Transverse colon (tissue), 4 donors: ENCODE data around the gene DPH5. TPM values are rescaled to one million over a fixed set of nuclear protein-coding genes. Genes with fewer than 3 reads are reported as not detected.

Experiments
- DNase-seq: peaks from one replicate; pipeline ENCODE4 v3.0.0-alpha.2; 2019
- H3K27ac ChIP-seq, 4 donors: fragments of 200-600 bp; sonication (generic); 2 replicates each; pipeline ENCODE4 v1.5.1; 2016 to 2018; ENCODE audit warnings: inconsistent platforms in 4 of 4
- H3K27me3 ChIP-seq: fragments of 200-600 bp; sonication (generic); 2 replicates; pipeline ENCODE4 v1.5.1; 2017; ENCODE audit warnings: inconsistent platforms
- H3K36me3 ChIP-seq, 4 donors: fragments of 200-600 bp; sonication (generic); 2 replicates each; pipeline ENCODE4 v1.5.1; 2017 to 2019; ENCODE audit warnings: inconsistent platforms in 4 of 4
- H3K4me1 ChIP-seq, 4 donors: fragments of 200-600 bp; sonication (generic); 2 replicates each; pipeline ENCODE4 v1.5.1; 2017 to 2020; ENCODE audit warnings: inconsistent platforms in 4 of 4
- H3K4me3 ChIP-seq, 4 donors: fragments of 200-600 bp; sonication (generic); 1 replicate in 1 of 4; 2 replicates in 3 of 4; pipeline versions ENCODE4 v1.5.1 to v1.6.1; 2017 to 2019; ENCODE audit warnings: inconsistent platforms in 4 of 4
- H3K9me3 ChIP-seq, 2 donors: fragments of 200-600 bp; sonication (generic); 2 replicates each; pipeline ENCODE4 v1.5.1; 2017 to 2019; ENCODE audit warnings: inconsistent platforms in 2 of 2
- EP300 ChIP-seq: sonication (generic); formaldehyde crosslinking; IDR thresholded peaks from one replicate; pipeline ENCODE4 v1.6.1; 2017; ENCODE audit warnings: antibody characterized with exemption, low read depth
- POLR2A ChIP-seq: fragments of 450-650 bp; IDR thresholded peaks from one replicate; pipeline ENCODE4 v1.6.1; 2016; ENCODE audit warnings: antibody characterized with exemption, mild to moderate bottlenecking, moderate library complexity
- POLR2AphosphoS5 ChIP-seq, 3 donors: sonication (generic); formaldehyde crosslinking; IDR thresholded peaks; one replicate each; pipeline ENCODE4 v1.6.1; 2016; ENCODE audit warnings: antibody characterized with exemption in 3 of 3
- WGBS, 2 donors: methylation state at CpG; one replicate each; pipeline ENCODE4 v1.1.5; 2018; ENCODE audit warnings: low coverage in 1 of 2; 5-methylcytosine and 5-hydroxymethylcytosine counted together
- in situ Hi-C, 4 donors: fragments of 200-750 bp; cut with MboI; loops; one replicate each; pipeline versions ENCODE4 v1.15.0 to v1.15.1; 2017; ENCODE audit warnings: low sequenced_read_pairs in 3 of 4, low pct_ligation_motif_present in 1 of 4, low pct_unique_long_range_greater_than_20kb in 1 of 4
- intact Hi-C: fragments of 100-400 bp; cut with DNase I; formaldehyde crosslinking; loops from one replicate; pipeline ENCODE4 v1.15.1; 2023; ENCODE audit warnings: low total_unique reads
- total RNA-seq, 4 donors: library from RNA; depleted of rRNA; stranded (reverse); fragments of >200 nt; gene quantifications; one replicate each; pipeline ENCODE4 v1.1.0, GENCODE V29; 2016
- TF ChIP-seq, protein P1 (sequence below), 5 experiments: fragments of 200-600 bp in 3 of 5; fragments of 450-650 bp in 2 of 5; sonication (generic) in 3 of 5; IDR thresholded peaks; 1 replicate in 2 of 5; 2 replicates in 3 of 5; pipeline ENCODE4 v1.5.1; 2016 to 2017; ENCODE audit warnings: antibody characterized with exemption in 5 of 5, inconsistent platforms in 3 of 5, mild to moderate bottlenecking in 2 of 5, moderate library complexity in 1 of 5

The DPH5 gene
- total RNA-seq, 4 donors from 2014 or later: 18.3 to 20.5 (median 18.9) TPM; not detected in 1

GRCh38 chr1:101025283-101025656 lies 314 bp downstream of the DPH5 start:
- H3K9me3 ChIP-seq: no peaks in the 10 kb centered on the region
- TF ChIP-seq POLR2A (no peak), EP300 (no peak), POLR2AphosphoS5 (IDR thresholded peaks at IDR 0.05) (no peak)
- TF ChIP-seq, protein P1, sequence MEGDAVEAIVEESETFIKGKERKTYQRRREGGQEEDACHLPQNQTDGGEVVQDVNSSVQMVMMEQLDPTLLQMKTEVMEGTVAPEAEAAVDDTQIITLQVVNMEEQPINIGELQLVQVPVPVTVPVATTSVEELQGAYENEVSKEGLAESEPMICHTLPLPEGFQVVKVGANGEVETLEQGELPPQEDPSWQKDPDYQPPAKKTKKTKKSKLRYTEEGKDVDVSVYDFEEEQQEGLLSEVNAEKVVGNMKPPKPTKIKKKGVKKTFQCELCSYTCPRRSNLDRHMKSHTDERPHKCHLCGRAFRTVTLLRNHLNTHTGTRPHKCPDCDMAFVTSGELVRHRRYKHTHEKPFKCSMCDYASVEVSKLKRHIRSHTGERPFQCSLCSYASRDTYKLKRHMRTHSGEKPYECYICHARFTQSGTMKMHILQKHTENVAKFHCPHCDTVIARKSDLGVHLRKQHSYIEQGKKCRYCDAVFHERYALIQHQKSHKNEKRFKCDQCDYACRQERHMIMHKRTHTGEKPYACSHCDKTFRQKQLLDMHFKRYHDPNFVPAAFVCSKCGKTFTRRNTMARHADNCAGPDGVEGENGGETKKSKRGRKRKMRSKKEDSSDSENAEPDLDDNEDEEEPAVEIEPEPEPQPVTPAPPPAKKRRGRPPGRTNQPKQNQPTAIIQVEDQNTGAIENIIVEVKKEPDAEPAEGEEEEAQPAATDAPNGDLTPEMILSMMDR (IDR thresholded peaks at IDR 0.05): no peak
- H3K4me3 ChIP-seq: peak overlapping the region; percentile 43 to 72 (median 64)
- peak overlapping the region; percentile 83 to 89 (median 86) for H3K27ac ChIP-seq
- H3K27me3 ChIP-seq: no peaks in the 10 kb centered on the region
- in situ Hi-C loops (no loop called here), intact Hi-C loops (no loop called here)
- peaks cover 4 to 29% (median 6%) of the 10 kb centered on the region in 4 donors for H3K4me1 ChIP-seq
- DNase-seq: peak; percentile 11
- 1 to 6% methylated on average over 3 to 9 of the region's 9 CpGs for WGBS, 2 donors
- H3K36me3 ChIP-seq: no peaks in the 10 kb centered on the region

- Histone ChIP-seq H3K36me3 (no peaks in the 10 kb centered on the region), H3K4me3 (no peak overlapping the region), H3K27me3 (no peaks in the 10 kb centered on the region), H3K4me1 (peaks cover 4 to 15% (median 6%) of the 10 kb centered on the region in 4 donors), H3K9me3 (no peaks in the 10 kb centered on the region), H3K27ac (no peak overlapping the region)
- no peak for DNase-seq
- TF ChIP-seq, protein P1 (IDR thresholded peaks at IDR 0.05): no peak
- intact Hi-C loops (no loop called here), in situ Hi-C loops (no loop called here)
- WGBS, 2 donors: 81 to 85% methylated on average over 3 of the region's 3 CpGs
These were observed 3.3 kb downstream of the DPH5 start for GRCh38 chr1:101022294-101022693.

DNA sequence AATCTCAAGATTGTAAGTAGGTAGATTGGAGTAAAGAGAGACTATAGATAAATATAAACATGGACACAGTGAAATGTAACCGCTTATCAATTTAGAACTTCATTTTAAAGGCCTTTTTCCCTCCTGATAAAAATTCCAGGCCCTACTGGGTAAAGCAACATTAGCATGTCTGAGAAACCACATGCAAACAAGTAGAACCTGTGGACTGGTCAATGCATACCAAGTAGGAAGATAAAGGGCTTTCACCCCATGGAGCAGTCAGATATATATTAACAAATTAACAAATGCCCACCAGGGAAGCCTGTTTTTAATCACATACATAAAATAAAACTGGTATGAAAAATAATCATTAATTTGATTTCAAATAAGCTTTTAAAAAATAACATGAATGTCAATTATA lies 8.1 kb downstream of the DPH5 start:
- no peak for DNase-seq
- in situ Hi-C loops (no loop called here), intact Hi-C loops (no loop called here)
- Histone ChIP-seq H3K36me3 (peaks cover 0 to 2% (median 0%) of the 10 kb centered on the region in 4 donors), H3K9me3 (no peaks in the 10 kb centered on the region), H3K4me1 (no peaks in the 10 kb centered on the region), H3K27ac (no peak overlapping the region), H3K4me3 (no peak overlapping the region), H3K27me3 (no peaks in the 10 kb centered on the region)
- WGBS, 2 donors: 98 to 100% methylated on average over 1 of the region's 1 CpG
- TF ChIP-seq EP300: no peak
- no peak for TF ChIP-seq POLR2AphosphoS5 (IDR thresholded peaks at IDR 0.05)
- no peak for TF ChIP-seq POLR2A
- TF ChIP-seq, protein P1 (IDR thresholded peaks at IDR 0.05): no peak

GRCh38 chr1:101013776-101014175 lies 11.8 kb downstream of the DPH5 start:
- TF ChIP-seq EP300: no peak
- no peak for TF ChIP-seq POLR2A
- TF ChIP-seq POLR2AphosphoS5 (IDR thresholded peaks at IDR 0.05): no peak
- TF ChIP-seq, protein P1 (IDR thresholded peaks at IDR 0.05): no peak
- no peaks in the 10 kb centered on the region for H3K9me3 ChIP-seq
- intact Hi-C loops: no loop called here
- no peak overlapping the region for H3K27ac ChIP-seq
- H3K27me3 ChIP-seq: no peaks in the 10 kb centered on the region
- no peaks in the 10 kb centered on the region for H3K4me1 ChIP-seq
- in situ Hi-C loops: no loop called here
- H3K36me3 ChIP-seq: peaks cover 0 to 2% (median 0%) of the 10 kb centered on the region in 4 donors
- WGBS, 2 donors: 82 to 88% methylated on average over 1 of the region's 1 CpG
- no peak overlapping the region for H3K4me3 ChIP-seq
- DNase-seq: no peak
